Thyroid gland (tissue), 4 donors: Measurements from ENCODE around the gene NLGN1.

Experiments
- CTCF ChIP-seq, 6 experiments: fragments of 200-600 bp in 3 of 6; fragments of 450-650 bp in 3 of 6; sonication (generic) in 3 of 6; IDR thresholded peaks; one replicate each; pipeline ENCODE4 v1.5.1; 2016 to 2019; ENCODE audit warnings: antibody characterized with exemption in 6 of 6, mild to moderate bottlenecking in 2 of 6, inconsistent platforms in 1 of 6, moderate library complexity in 1 of 6
- POLR2A ChIP-seq, 2 donors: fragments of 450-650 bp; IDR thresholded peaks; one replicate each; pipeline ENCODE4 v1.6.1; 2017; ENCODE audit warnings: antibody characterized with exemption in 2 of 2, mild to moderate bottlenecking in 2 of 2, moderate library complexity in 1 of 2

- no peak for TF ChIP-seq CTCF (IDR thresholded peaks at IDR 0.05)
- TF ChIP-seq POLR2A (IDR thresholded peaks at IDR 0.05): no peak
These were observed 376.8 kb downstream of the NLGN1 start for GRCh38 chr3:173774294-173774693.
